HG03039 (cell line): ENCODE results near the gene PLRG1.
A peak's percentile ranks its signal among the peaks of the same experiment; 100 is the strongest.
"Not testable (repeated sequence)": the region's sequence is repeated elsewhere in the genome, so short reads cannot be mapped to it uniquely, and the experiment has no call there.

Experiments
- ATAC-seq: cut with Tn5 transposase; IDR thresholded peaks from one replicate; pipeline ENCODE4 v1.9.1; 2021; ENCODE audit warnings: mild to moderate bottlenecking, moderate library complexity; ENCODE audit not compliant: unreplicated experiment

Gene PLRG1

GRCh38 chr4:154549894-154550790 is at the start of gene PLRG1:
TSS of gene PLRG1 (minus strand) at chr4:154550400. CDS start at chr4:154550308, 92 bp downstream.
- peak; percentile 98 for ATAC-seq

- ATAC-seq, result no peak
Observed at GRCh38 chr4:154597798-154598774, 47.9 kb upstream of the PLRG1 start.

- ATAC-seq, result not testable (repeated sequence)
Observed at GRCh38 chr4:154597281-154597680, 47.1 kb upstream of the PLRG1 start.

GRCh38 chr4:154595807-154596206 is 45.6 kb upstream of the PLRG1 start:
- ATAC-seq, result no peak

GRCh38 chr4:154594343-154594742 is 44.1 kb upstream of the PLRG1 start:
- not testable (repeated sequence) for ATAC-seq

GRCh38 chr4:154593868-154594267 is 43.7 kb upstream of the PLRG1 start:
- no peak for ATAC-seq

- ATAC-seq, result no peak
Observed at GRCh38 chr4:154591890-154592289, 41.7 kb upstream of the PLRG1 start.

GRCh38 chr4:154590329-154591006 is 40.3 kb upstream of the PLRG1 start, which contains the start of gene FGA:
TSS of gene FGA (minus strand) at chr4:154590742. CDS start at chr4:154590687, 55 bp downstream.
- no peak for ATAC-seq

- ATAC-seq, result no peak
Observed at GRCh38 chr4:154589296-154590197, 39.3 kb upstream of the PLRG1 start.

GRCh38 chr4:154588198-154588597 is 38.0 kb upstream of the PLRG1 start:
- ATAC-seq, result no peak

GRCh38 chr4:154586296-154587033 is 36.3 kb upstream of the PLRG1 start:
- no peak for ATAC-seq

GRCh38 chr4:154585369-154586018 is 35.3 kb upstream of the PLRG1 start:
- no peak for ATAC-seq

GRCh38 chr4:154584259-154584658 is 34.1 kb upstream of the PLRG1 start:
- no peak for ATAC-seq

GRCh38 chr4:154583677-154584076 is 33.5 kb upstream of the PLRG1 start:
- ATAC-seq, result no peak

GRCh38 chr4:154583230-154583629 is 33.0 kb upstream of the PLRG1 start:
- no peak for ATAC-seq

- ATAC-seq, result no peak
Observed at GRCh38 chr4:154582723-154583122, 32.5 kb upstream of the PLRG1 start.

- no peak for ATAC-seq
Observed at GRCh38 chr4:154579927-154580326, 29.7 kb upstream of the PLRG1 start.

GRCh38 chr4:154578919-154579318 is 28.7 kb upstream of the PLRG1 start:
- no peak for ATAC-seq

- ATAC-seq, result no peak
Observed at GRCh38 chr4:154577324-154577723, 27.1 kb upstream of the PLRG1 start.
